HEK293T (cell line): ENCODE data around the gene LACTBL1.

Experiments used
- CTCF ChIA-PET: fragments of 350-600 bp; formaldehyde crosslinking; extraction: SDS; loops from one replicate; lab custom pipeline; 2021; ENCODE audit warnings: antibody characterized with exemption, inconsistent platforms; lab: Yijun Ruan, JAX
- POLR2A ChIA-PET: fragments of 350-600 bp; formaldehyde crosslinking; extraction: SDS; loops from one replicate; lab custom pipeline; 2020; ENCODE audit warnings: antibody characterized with exemption, inconsistent platforms; lab: Yijun Ruan, JAX
- DNase-seq: peaks from one replicate; pipeline ENCODE4 v3.0.0; 2012; ENCODE audit warnings: mixed read lengths; ENCODE audit errors: extremely low spot score
- ARNT ChIP-seq: fragments of 450-650 bp; IDR thresholded peaks from 2 replicates; pipeline ENCODE4 v1.6.1; 2017; ENCODE audit warnings: mild to moderate bottlenecking
- BHLHE40 ChIP-seq: fragments of 450-650 bp; IDR thresholded peaks from 2 replicates; pipeline ENCODE4 v1.6.1; 2016; ENCODE audit warnings: mild to moderate bottlenecking, moderate library complexity, borderline replicate concordance
- CTBP1 ChIP-seq: fragments of 450-650 bp; IDR thresholded peaks from 2 replicates; pipeline ENCODE4 v1.6.1; 2016; ENCODE audit warnings: borderline replicate concordance
- ELF4 ChIP-seq: fragments of 450-650 bp; IDR thresholded peaks from 2 replicates; pipeline ENCODE4 v1.6.1; 2017; ENCODE audit warnings: antibody characterized with exemption
- FOXA1 ChIP-seq: fragments of 450-650 bp; IDR thresholded peaks from 2 replicates; pipeline ENCODE4 v1.6.1; 2016; ENCODE audit warnings: mild to moderate bottlenecking
- FOXK2 ChIP-seq: fragments of 450-650 bp; IDR thresholded peaks from 2 replicates; pipeline ENCODE4 v1.6.1; 2016; ENCODE audit warnings: mild to moderate bottlenecking
- FOXM1 ChIP-seq: fragments of 450-650 bp; IDR thresholded peaks from 2 replicates; pipeline ENCODE4 v1.6.1; 2017; ENCODE audit warnings: mild to moderate bottlenecking, borderline replicate concordance
- HDGF ChIP-seq: fragments of 450-650 bp; IDR thresholded peaks from 2 replicates; pipeline ENCODE4 v1.6.1; 2017; ENCODE audit warnings: antibody characterized with exemption, borderline replicate concordance
- L3MBTL2 ChIP-seq: fragments of 450-650 bp; conservative IDR thresholded peaks from 2 replicates; pipeline ENCODE4 v1.6.1; 2016; ENCODE audit warnings: mild to moderate bottlenecking
- LEF1 ChIP-seq: fragments of 450-650 bp; IDR thresholded peaks from 2 replicates; pipeline ENCODE4 v1.6.1; 2017; ENCODE audit warnings: mild to moderate bottlenecking, borderline replicate concordance
- NFRKB ChIP-seq: fragments of 450-650 bp; IDR thresholded peaks from 2 replicates; pipeline ENCODE4 v1.6.1; 2016; ENCODE audit warnings: mild to moderate bottlenecking, moderate library complexity
- SP1 ChIP-seq: fragments of 450-650 bp; IDR thresholded peaks from 2 replicates; pipeline ENCODE4 v1.6.1; 2017
- SUZ12 ChIP-seq: fragments of 450-650 bp; IDR thresholded peaks from 2 replicates; pipeline ENCODE4 v1.6.1; 2016; ENCODE audit warnings: mild to moderate bottlenecking
- TARDBP ChIP-seq: fragments of 450-650 bp; IDR thresholded peaks from 2 replicates; pipeline ENCODE4 v1.6.1; 2016
- ZNF384 ChIP-seq: fragments of 450-650 bp; IDR thresholded peaks from 2 replicates; pipeline ENCODE4 v1.6.1; 2016
- TF ChIP-seq, protein P1 (sequence below): fragments of 450-650 bp; IDR thresholded peaks from 2 replicates; pipeline ENCODE4 v1.6.1; 2016

The LACTBL1 gene

DNA sequence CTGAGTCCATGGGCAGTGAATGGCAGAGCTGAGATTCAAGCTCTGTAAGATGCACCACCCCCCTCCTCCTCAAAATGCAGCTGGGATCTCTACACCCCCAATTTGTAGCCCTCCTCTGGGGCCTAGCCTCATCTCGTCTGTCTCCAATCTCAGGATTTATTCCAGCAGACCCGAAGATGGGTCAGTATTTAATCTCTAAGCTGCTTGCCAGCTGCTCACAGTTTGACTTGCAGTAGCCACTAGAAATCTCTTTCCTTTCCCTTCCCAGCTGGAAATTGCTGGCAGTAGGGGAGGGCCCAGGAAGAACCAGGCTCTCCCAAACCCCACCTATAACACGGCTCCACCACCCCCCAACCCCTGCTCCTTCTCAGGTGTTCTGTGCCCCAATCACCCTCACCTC lies 1.5 kb downstream of the LACTBL1 start:
- CTCF ChIA-PET = interaction anchor here (1.2 kb wide), 1 partner anchor 212 kb away, joined by 3 read pairs; no protein-coding TSS in a partner anchor
- TF ChIP-seq LEF1 (no peak), FOXA1 (no peak)
- DNase-seq = no peak
- POLR2A ChIA-PET = interaction anchor here (1.1 kb wide), 1 partner anchor 48 kb away, joined by 4 read pairs; the partner anchor contains the start of gene KDM1A

DNA sequence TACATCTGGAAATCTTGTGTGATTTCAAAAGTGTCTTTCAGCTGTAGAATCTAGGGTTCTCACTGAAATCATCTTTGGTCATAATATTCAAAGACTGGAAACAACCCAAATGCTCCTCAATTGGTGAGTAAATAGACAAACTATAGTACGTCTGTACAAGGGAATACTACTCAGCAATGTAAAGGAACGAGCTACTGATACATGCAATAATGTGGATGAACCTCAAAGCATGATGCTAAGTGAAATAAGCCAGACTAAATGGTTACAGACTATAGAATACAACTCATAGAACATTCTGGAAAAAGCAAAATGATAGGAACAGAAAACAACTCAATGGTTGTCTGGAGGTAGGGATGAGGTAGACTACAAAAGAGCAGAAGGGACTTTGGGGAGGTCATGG lies 2.6 kb downstream of the LACTBL1 start:
- no peak for DNase-seq
- CTCF ChIA-PET = no interaction called here
- POLR2A ChIA-PET = no interaction called here
- TF ChIP-seq ZNF384 (no peak), BHLHE40 (no peak), ELF4 (no peak), L3MBTL2 (no peak), ARNT (no peak), TARDBP (no peak)
- TF ChIP-seq, protein P1, sequence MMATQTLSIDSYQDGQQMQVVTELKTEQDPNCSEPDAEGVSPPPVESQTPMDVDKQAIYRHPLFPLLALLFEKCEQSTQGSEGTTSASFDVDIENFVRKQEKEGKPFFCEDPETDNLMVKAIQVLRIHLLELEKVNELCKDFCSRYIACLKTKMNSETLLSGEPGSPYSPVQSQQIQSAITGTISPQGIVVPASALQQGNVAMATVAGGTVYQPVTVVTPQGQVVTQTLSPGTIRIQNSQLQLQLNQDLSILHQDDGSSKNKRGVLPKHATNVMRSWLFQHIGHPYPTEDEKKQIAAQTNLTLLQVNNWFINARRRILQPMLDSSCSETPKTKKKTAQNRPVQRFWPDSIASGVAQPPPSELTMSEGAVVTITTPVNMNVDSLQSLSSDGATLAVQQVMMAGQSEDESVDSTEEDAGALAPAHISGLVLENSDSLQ = no peak

GRCh38 chr1:22969304-22969709 lies 3.4 kb downstream of the LACTBL1 start:
- no peak for TF ChIP-seq TARDBP
- TF ChIP-seq, protein P1 = no peak
- no peak for TF ChIP-seq NFRKB
- no peak for TF ChIP-seq L3MBTL2
- TF ChIP-seq FOXK2 = no peak
- no peak for TF ChIP-seq HDGF
- no peak for TF ChIP-seq BHLHE40
- no peak for TF ChIP-seq ELF4
- no peak for TF ChIP-seq LEF1
- no peak for TF ChIP-seq CTBP1
- no peak for TF ChIP-seq ZNF384
- TF ChIP-seq FOXA1 = no peak
- no peak for TF ChIP-seq FOXM1
- DNase-seq = no peak
- CTCF ChIA-PET = no interaction called here
- POLR2A ChIA-PET = no interaction called here

DNA sequence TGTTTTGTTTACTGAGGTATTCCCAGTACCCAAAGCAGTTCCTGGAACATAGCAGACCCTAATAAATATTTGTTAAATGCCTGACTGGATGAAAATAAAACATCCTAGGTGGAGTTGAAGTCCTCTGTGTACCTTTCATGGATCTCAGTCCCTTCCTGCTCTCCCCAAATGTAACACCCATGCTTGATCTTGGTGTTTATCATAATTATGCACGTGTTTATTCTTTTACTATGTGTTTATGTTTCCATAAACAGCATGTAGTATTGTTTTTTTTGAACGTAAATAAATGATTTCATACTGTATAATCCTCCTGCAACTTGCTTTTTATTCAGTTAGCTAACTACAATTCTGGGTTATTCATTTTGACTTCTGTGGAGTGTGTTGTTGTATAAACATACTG lies 4.8 kb downstream of the LACTBL1 start:
- ChIA-PET POLR2A (no interaction called here), CTCF (no interaction called here)
- DNase-seq = no peak
- TF ChIP-seq ZNF384 (no peak), LEF1 (no peak), ARNT (no peak), CTBP1 (no peak), FOXK2 (no peak), FOXM1 (no peak), ELF4 (no peak), BHLHE40 (no peak), HDGF (no peak), SUZ12 (no peak)

DNA sequence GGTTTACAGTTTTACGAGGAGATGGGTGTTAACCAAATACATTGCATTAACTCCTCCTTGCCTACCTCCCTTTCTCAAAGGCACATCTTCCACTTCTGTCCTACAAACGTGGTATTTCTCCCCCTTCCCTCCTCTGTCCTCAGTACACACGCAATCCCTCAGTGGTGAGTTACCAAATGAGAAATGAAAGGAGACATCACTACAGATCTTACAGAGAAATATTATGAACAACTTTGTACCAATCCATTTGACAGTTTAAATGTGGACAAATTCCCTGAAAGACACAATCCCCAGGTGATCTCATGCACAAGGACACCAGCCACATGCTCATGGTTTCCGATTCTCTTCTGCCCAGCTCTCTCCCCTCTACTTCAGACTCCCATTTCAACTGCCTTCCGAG lies 6.4 kb downstream of the LACTBL1 start:
- TF ChIP-seq ARNT (no peak), TARDBP (no peak), LEF1 (no peak), SUZ12 (no peak), HDGF (no peak), L3MBTL2 (no peak), BHLHE40 (no peak)
- TF ChIP-seq, protein P1 = no peak
- no peak for DNase-seq

GRCh38 chr1:22963044-22963677 lies 9.5 kb downstream of the LACTBL1 start:
- DNase-seq = no peak
- CTCF ChIA-PET = interaction anchor here (1.3 kb wide), 2 partner anchors 29 to 33 kb away, joined by 3 to 8 read pairs; no protein-coding TSS in a partner anchor
- POLR2A ChIA-PET = no interaction called here
- TF ChIP-seq, protein P1 = no peak
- TF ChIP-seq ARNT (no peak), BHLHE40 (no peak), ELF4 (no peak), L3MBTL2 (no peak), SP1 (no peak), CTBP1 (no peak), ZNF384 (no peak), FOXK2 (no peak), SUZ12 (no peak), FOXM1 (no peak), TARDBP (no peak), HDGF (no peak), LEF1 (no peak), FOXA1 (no peak), NFRKB (no peak)

More for the DNA sequence above, 6.4 kb downstream of the LACTBL1 start:
- ChIA-PET CTCF (interaction anchor here (0.5 kb wide), 1 partner anchor 71 kb away, joined by 6 read pairs; no protein-coding TSS in a partner anchor), POLR2A (no interaction called here)
